Activated CD8-positive, alpha-beta memory T cell treated with anti-CD3 and anti-CD28 coated beads, Interleukin-2, amount 10 ng/mL, durations not matched to agents 7 days and 5 days (primary cell): ENCODE results near the gene SIPA1. TPM values are rescaled to one million over a fixed set of nuclear protein-coding genes. Genes with fewer than 3 reads are reported as not detected.
A peak's percentile ranks its signal among the peaks of the same experiment; 100 is the strongest.

Experiments used
- ATAC-seq: fragments of 150-1000 bp; cut with Tn5 transposase; one replicate; pipeline ENCODE4 v1.10.0; 2021; ENCODE audit warnings: moderate library complexity
- CTCF ChIA-PET: fragments of 350-600 bp; sonication (Branson Sonifier 250); formaldehyde crosslinking; loops from one replicate; lab custom pipeline; 2021; ENCODE audit warnings: antibody characterized with exemption; lab: Charles Lee
- DNase-seq: peaks from one replicate; pipeline ENCODE4 v3.0.0-alpha.2; 2020
- H3K27ac Mint-ChIP-seq: one replicate; pipeline ENCODE4 v1.8.0; 2021; ENCODE audit warnings: mild to moderate bottlenecking, mixed read lengths
- H3K27me3 Mint-ChIP-seq: one replicate; pipeline ENCODE4 v1.8.0; 2021; ENCODE audit warnings: mixed read lengths
- H3K36me3 Mint-ChIP-seq: one replicate; pipeline ENCODE4 v1.8.0; 2021; ENCODE audit warnings: mild to moderate bottlenecking, mixed read lengths
- H3K4me1 Mint-ChIP-seq: one replicate; pipeline ENCODE4 v1.8.0; 2021; ENCODE audit warnings: mixed read lengths
- H3K4me3 Mint-ChIP-seq: one replicate; pipeline ENCODE4 v1.8.0; 2021; ENCODE audit warnings: mild to moderate bottlenecking, moderate library complexity, mixed read lengths
- H3K9me3 Mint-ChIP-seq: one replicate; pipeline ENCODE4 v1.8.0; 2022; ENCODE audit warnings: low read depth, mixed read lengths
- total RNA-seq, 2 experiments: library from RNA; stranded (reverse); gene quantifications; one replicate each; pipeline ENCODE4 v1.2.3, GENCODE V29; 2021

SIPA1 gene
- total RNA-seq, 2 experiments from 2014 or later: 188 to 267 TPM

- Mint-ChIP-seq H3K27ac (no peak overlapping the region), H3K27me3 (no peaks in the 10 kb centered on the region)
Observed at GRCh38 chr11:65643971-65644370, 6.1 kb downstream of the SIPA1 start.

GRCh38 chr11:65644837-65645236 lies 6.9 kb downstream of the SIPA1 start:
- CTCF ChIA-PET: interaction anchor here (8.2 kb wide), 1 partner anchor 8 kb away, joined by 35 read pairs; no protein-coding TSS in a partner anchor

More at GRCh38 chr11:65643971-65644370, 6.1 kb downstream of the SIPA1 start:
- H3K4me1 Mint-ChIP-seq: peaks cover 35% of the 10 kb centered on the region
- ATAC-seq (no peak), DNase-seq (no peak)
- H3K9me3 Mint-ChIP-seq: no peaks in the 10 kb centered on the region
- H3K4me3 Mint-ChIP-seq: no peak overlapping the region
- H3K36me3 Mint-ChIP-seq: peaks cover 32% of the 10 kb centered on the region
- CTCF ChIA-PET: interaction anchor here (1.2 to 8.2 kb wide), 2 partner anchors 9 to 27 kb away, joined by 4 to 35 read pairs; no protein-coding TSS in a partner anchor

GRCh38 chr11:65645710-65646109 lies 7.8 kb downstream of the SIPA1 start:
- CTCF ChIA-PET: no interaction called here
- no peaks in the 10 kb centered on the region for H3K9me3 Mint-ChIP-seq
- no peak overlapping the region for H3K27ac Mint-ChIP-seq
- no peak for ATAC-seq
- no peak overlapping the region for H3K4me3 Mint-ChIP-seq
- H3K27me3 Mint-ChIP-seq: no peaks in the 10 kb centered on the region
- H3K4me1 Mint-ChIP-seq: peaks cover 23% of the 10 kb centered on the region
- peaks cover 28% of the 10 kb centered on the region for H3K36me3 Mint-ChIP-seq
- no peak for DNase-seq

More at GRCh38 chr11:65644837-65645236, 6.9 kb downstream of the SIPA1 start:
- ATAC-seq: no peak
- H3K27me3 Mint-ChIP-seq: no peaks in the 10 kb centered on the region
- H3K36me3 Mint-ChIP-seq: peaks cover 27% of the 10 kb centered on the region
- no peaks in the 10 kb centered on the region for H3K9me3 Mint-ChIP-seq
- peaks cover 28% of the 10 kb centered on the region for H3K4me1 Mint-ChIP-seq
- no peak overlapping the region for H3K4me3 Mint-ChIP-seq
- no peak overlapping the region for H3K27ac Mint-ChIP-seq
- DNase-seq: no peak

- H3K4me3 Mint-ChIP-seq: no peak overlapping the region
- peaks cover 25% of the 10 kb centered on the region for H3K36me3 Mint-ChIP-seq
- ATAC-seq (no peak), DNase-seq (no peak)
- no peak overlapping the region for H3K27ac Mint-ChIP-seq
- no peaks in the 10 kb centered on the region for H3K9me3 Mint-ChIP-seq
- no peaks in the 10 kb centered on the region for H3K27me3 Mint-ChIP-seq
- H3K4me1 Mint-ChIP-seq: peaks cover 23% of the 10 kb centered on the region
- CTCF ChIA-PET: no interaction called here
Observed at GRCh38 chr11:65646288-65646957, 8.5 kb downstream of the SIPA1 start.

GRCh38 chr11:65646958-65647701 lies 9.2 kb downstream of the SIPA1 start:
- ATAC-seq: no peak
- CTCF ChIA-PET: no interaction called here
- H3K4me1 Mint-ChIP-seq: peaks cover 24% of the 10 kb centered on the region
- peaks cover 18% of the 10 kb centered on the region for H3K36me3 Mint-ChIP-seq
- DNase-seq: no peak
- H3K4me3 Mint-ChIP-seq: no peak overlapping the region
- H3K9me3 Mint-ChIP-seq: no peaks in the 10 kb centered on the region
- no peak overlapping the region for H3K27ac Mint-ChIP-seq
- H3K27me3 Mint-ChIP-seq: no peaks in the 10 kb centered on the region

- DNase-seq: no peak
- H3K36me3 Mint-ChIP-seq: peaks cover 15% of the 10 kb centered on the region
- no peaks in the 10 kb centered on the region for H3K27me3 Mint-ChIP-seq
- peaks cover 29% of the 10 kb centered on the region for H3K4me1 Mint-ChIP-seq
- H3K4me3 Mint-ChIP-seq: no peak overlapping the region
- no peaks in the 10 kb centered on the region for H3K9me3 Mint-ChIP-seq
- no peak overlapping the region for H3K27ac Mint-ChIP-seq
- CTCF ChIA-PET: interaction anchor here (0.7 kb wide), 1 partner anchor 9 kb away, joined by 3 read pairs; no protein-coding TSS in a partner anchor
- ATAC-seq: no peak
Observed at GRCh38 chr11:65648997-65649493, 11.1 kb downstream of the SIPA1 start.

- H3K4me3 Mint-ChIP-seq: no peak overlapping the region
- peaks cover 16% of the 10 kb centered on the region for H3K36me3 Mint-ChIP-seq
- peaks cover 29% of the 10 kb centered on the region for H3K4me1 Mint-ChIP-seq
- no peak for ATAC-seq
- no peak for DNase-seq
- H3K9me3 Mint-ChIP-seq: no peaks in the 10 kb centered on the region
- no peak overlapping the region for H3K27ac Mint-ChIP-seq
- H3K27me3 Mint-ChIP-seq: no peaks in the 10 kb centered on the region
- CTCF ChIA-PET: no interaction called here
Observed at GRCh38 chr11:65649656-65650546, 12.0 kb downstream of the SIPA1 start.

- ATAC-seq: no peak
- DNase-seq: peak; percentile 41
- peaks cover 20% of the 10 kb centered on the region for H3K36me3 Mint-ChIP-seq
- H3K9me3 Mint-ChIP-seq: no peaks in the 10 kb centered on the region
- H3K4me1 Mint-ChIP-seq: peaks cover 29% of the 10 kb centered on the region
- H3K27me3 Mint-ChIP-seq: no peaks in the 10 kb centered on the region
- no peak overlapping the region for H3K4me3 Mint-ChIP-seq
- CTCF ChIA-PET: interaction anchor here (1.6 to 3.5 kb wide), 2 partner anchors 9 to 167 kb away, joined by 4 to 35 read pairs; partner anchors contain the start of gene SIPA1
- no peak overlapping the region for H3K27ac Mint-ChIP-seq
Observed at GRCh38 chr11:65650547-65651338, 12.8 kb downstream of the SIPA1 start.

- H3K27ac Mint-ChIP-seq: peak overlapping the region; percentile 63
- ATAC-seq (no peak), DNase-seq (no peak)
- H3K4me1 Mint-ChIP-seq: peaks cover 32% of the 10 kb centered on the region
- no peaks in the 10 kb centered on the region for H3K27me3 Mint-ChIP-seq
- H3K36me3 Mint-ChIP-seq: peaks cover 20% of the 10 kb centered on the region
- H3K4me3 Mint-ChIP-seq: peak overlapping the region; percentile 66
- CTCF ChIA-PET: interaction anchor here (1.6 to 3.5 kb wide), 2 partner anchors 10 to 166 kb away, joined by 4 to 35 read pairs; partner anchors contain the start of gene SIPA1
- no peaks in the 10 kb centered on the region for H3K9me3 Mint-ChIP-seq
Observed at GRCh38 chr11:65651339-65651588, 13.4 kb downstream of the SIPA1 start.

- DNase-seq: no peak
- Mint-ChIP-seq H3K4me1 (peaks cover 34% of the 10 kb centered on the region), H3K27ac (peak overlapping the region; percentile 63), H3K27me3 (no peaks in the 10 kb centered on the region), H3K4me3 (peak overlapping the region; percentile 66), H3K9me3 (no peaks in the 10 kb centered on the region), H3K36me3 (peaks cover 23% of the 10 kb centered on the region)
- ATAC-seq: no peak
- CTCF ChIA-PET: interaction anchor here (0.9 to 3.5 kb wide), 9 partner anchors 11 to 236 kb away, joined by 3 to 35 read pairs (median 5); partner anchors contain the start of genes FAM89B, FIBP, MAP3K11 and MUS81
Observed at GRCh38 chr11:65651589-65652510, 13.9 kb downstream of the SIPA1 start.

- Mint-ChIP-seq H3K4me3 (peak overlapping the region; percentile 81), H3K27ac (peak overlapping the region; percentile 94), H3K9me3 (no peaks in the 10 kb centered on the region), H3K36me3 (peaks cover 30% of the 10 kb centered on the region), H3K4me1 (peaks cover 35% of the 10 kb centered on the region), H3K27me3 (no peaks in the 10 kb centered on the region)
- CTCF ChIA-PET: interaction anchor here (0.9 to 3.5 kb wide), 13 partner anchors 11 to 235 kb away, joined by 3 to 35 read pairs (median 5); partner anchors contain the start of genes FAM89B, FIBP, MAP3K11 and MUS81
- ATAC-seq: peak; percentile 90
- peak; percentile 97 for DNase-seq
Observed at GRCh38 chr11:65652511-65653228, 14.8 kb downstream of the SIPA1 start.
